ENCODE data around the gene BMPR1A.

Gene BMPR1A

DNA sequence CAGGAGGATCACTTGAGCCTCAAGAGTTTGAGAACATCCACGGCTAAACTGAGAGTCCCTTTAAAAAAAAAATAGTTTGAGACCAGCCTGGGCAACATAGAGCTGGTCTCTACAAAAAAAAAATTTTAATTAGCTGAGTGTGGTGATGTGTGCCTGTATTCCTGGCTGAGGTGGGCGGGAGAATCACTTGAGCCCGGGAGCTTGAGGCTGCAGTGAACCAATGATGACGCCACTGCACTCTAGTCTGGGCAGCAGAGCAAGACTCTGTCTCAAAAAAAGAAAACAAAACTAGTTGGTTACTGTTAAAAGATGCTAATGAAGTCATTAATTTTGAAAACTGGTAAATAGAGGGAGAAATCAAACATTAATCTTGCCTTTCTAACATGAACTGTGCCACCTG, 124.6 kb downstream of the BMPR1A start:
- TF ChIP-seq, protein P1, sequence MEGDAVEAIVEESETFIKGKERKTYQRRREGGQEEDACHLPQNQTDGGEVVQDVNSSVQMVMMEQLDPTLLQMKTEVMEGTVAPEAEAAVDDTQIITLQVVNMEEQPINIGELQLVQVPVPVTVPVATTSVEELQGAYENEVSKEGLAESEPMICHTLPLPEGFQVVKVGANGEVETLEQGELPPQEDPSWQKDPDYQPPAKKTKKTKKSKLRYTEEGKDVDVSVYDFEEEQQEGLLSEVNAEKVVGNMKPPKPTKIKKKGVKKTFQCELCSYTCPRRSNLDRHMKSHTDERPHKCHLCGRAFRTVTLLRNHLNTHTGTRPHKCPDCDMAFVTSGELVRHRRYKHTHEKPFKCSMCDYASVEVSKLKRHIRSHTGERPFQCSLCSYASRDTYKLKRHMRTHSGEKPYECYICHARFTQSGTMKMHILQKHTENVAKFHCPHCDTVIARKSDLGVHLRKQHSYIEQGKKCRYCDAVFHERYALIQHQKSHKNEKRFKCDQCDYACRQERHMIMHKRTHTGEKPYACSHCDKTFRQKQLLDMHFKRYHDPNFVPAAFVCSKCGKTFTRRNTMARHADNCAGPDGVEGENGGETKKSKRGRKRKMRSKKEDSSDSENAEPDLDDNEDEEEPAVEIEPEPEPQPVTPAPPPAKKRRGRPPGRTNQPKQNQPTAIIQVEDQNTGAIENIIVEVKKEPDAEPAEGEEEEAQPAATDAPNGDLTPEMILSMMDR (IDR thresholded peaks at IDR 0.05) = no peak

DNA sequence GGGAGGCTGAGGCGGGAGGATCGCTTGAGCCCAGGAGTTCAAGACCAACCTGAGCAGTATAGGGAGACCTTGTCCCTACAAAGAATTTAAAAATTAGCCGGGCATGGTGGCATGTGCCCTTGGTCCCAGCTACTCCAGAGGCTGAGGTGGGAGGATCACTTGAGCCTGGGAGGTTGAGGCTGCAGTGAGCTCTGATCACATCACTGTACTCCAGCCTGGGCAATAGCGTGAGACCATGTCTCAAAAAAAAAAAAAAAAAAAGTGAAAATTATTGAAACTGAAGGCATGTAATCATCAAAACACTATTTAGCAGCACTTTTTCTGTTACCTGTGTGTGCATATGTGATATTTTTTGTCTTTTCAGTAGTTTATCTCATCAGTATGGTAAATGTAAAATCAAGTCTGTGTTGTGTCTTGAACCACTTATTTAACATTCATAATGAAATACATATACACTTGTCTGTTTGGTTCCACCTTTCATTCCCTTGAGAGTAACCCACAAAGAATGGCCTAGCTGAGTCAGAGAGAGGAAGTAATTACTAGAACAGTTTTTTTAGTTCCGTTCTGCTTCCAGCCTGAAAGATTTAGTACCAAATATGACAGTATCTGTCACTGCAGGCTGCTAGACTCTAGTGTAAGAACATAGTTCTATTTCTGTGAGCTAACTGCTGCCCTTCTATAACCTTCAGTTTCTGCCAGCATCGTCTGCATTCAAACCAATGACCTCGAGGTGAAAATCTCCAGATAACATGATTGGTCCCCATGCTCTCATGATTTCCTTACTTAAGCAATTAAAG, 132.4 kb downstream of the BMPR1A start:
- TF ChIP-seq, protein P1 (IDR thresholded peaks at IDR 0.05) = no peak

GRCh38 chr10:86889997-86890396, 133.6 kb downstream of the BMPR1A start:
- TF ChIP-seq, protein P1 (IDR thresholded peaks at IDR 0.05) = no peak

DNA sequence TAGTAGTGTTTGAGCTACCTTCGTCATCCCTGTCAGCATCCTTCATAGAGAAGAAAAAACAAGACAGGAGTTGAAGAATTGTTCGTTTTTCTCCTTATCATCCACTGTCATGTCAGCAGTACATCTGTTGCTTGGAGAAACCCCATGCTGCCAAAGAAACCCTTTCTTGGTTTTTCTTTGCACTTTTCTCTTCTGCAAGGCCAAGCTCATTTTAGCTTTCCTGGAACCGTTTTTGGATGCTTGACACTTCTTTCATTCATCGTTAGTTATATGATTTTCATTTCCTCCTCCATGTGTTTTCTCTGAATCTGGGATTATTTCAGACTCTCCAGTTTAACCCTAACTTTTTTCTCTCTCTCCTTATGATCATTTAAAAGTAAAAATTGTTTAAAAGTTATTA, 142.1 kb downstream of the BMPR1A start:
- TF ChIP-seq, protein P1 (IDR thresholded peaks at IDR 0.05) = no peak

- TF ChIP-seq, protein P1 (IDR thresholded peaks at IDR 0.05) = no peak
Observed at GRCh38 chr10:86899132-86899531, 142.7 kb downstream of the BMPR1A start.

DNA sequence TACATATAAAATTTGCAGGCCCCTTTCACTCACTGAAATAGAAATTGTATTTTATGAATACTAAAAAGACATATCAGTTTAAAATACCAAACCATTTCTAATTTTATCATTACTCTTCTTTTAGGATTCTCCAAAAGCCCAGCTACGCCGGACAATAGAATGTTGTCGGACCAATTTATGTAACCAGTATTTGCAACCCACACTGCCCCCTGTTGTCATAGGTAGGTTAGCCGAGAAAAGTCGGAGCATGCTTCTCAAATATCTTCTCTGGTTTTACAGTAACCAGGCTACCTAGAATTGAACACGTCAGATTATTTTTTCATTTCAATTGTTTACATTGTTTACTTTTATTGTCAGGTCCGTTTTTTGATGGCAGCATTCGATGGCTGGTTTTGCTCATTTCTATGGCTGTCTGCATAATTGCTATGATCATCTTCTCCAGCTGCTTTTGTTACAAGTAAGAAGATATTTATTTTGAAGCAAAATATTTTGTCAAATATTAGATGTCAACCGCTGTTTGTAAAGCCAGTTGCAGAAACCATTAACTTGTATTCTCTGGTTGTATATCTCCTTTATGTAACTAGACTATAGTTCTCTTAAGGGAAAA, 143.4 kb downstream of the BMPR1A start:
- TF ChIP-seq, protein P1 (IDR thresholded peaks at IDR 0.05) = peak; percentile 59

GRCh38 chr10:86900955-86901354, 144.5 kb downstream of the BMPR1A start:
- TF ChIP-seq, protein P1 (IDR thresholded peaks at IDR 0.05) = no peak
